ENCODE data around the gene EHMT1. TPM values are rescaled to one million over a fixed set of nuclear protein-coding genes. Genes with fewer than 3 reads are reported as not detected.

Gene EHMT1
- total and polyA plus RNA-seq, 4 experiments from 2014 or later, result 6.7 to 118 (median 67.5) TPM

DNA sequence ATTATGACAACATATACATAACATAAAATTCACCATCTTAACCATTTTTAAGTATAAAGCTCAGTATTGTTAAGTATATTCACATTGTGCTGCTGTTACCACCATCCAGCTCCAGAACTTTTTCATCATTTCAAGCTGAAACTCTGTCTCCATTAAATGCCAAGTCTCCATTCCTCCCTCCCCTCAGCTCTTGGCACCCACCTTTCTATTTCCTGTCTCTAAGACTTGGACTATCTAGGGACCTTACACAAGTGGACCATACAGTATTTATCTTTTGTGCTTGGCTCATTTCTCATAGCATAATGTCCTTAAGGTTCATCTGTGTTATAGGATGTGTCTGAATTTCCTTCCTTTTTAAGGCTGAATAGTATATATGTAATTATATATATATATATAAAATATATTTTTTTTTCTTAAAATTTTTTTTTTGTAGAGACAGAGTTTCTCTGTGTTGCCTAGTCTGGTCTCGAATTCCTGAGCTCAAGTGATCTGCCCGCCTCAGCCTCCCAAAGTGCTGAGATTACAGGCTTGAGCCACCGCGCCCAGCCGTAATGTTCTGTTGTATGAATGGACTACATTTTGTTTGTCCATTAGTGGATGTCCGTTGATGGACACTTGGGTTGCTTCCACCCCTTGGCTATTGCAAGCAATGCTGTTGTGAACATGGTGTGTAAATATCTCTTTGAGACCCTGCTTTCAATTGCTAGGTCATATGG, 72.3 kb downstream of the EHMT1 start:
- H3K4me3 Mint-ChIP-seq, result peak overlapping the region in 1 of 8 donors; percentile 36
- H3K27ac ChIP-seq (ENCODE audit: low read depth, low read length), result no peak overlapping the region

DNA sequence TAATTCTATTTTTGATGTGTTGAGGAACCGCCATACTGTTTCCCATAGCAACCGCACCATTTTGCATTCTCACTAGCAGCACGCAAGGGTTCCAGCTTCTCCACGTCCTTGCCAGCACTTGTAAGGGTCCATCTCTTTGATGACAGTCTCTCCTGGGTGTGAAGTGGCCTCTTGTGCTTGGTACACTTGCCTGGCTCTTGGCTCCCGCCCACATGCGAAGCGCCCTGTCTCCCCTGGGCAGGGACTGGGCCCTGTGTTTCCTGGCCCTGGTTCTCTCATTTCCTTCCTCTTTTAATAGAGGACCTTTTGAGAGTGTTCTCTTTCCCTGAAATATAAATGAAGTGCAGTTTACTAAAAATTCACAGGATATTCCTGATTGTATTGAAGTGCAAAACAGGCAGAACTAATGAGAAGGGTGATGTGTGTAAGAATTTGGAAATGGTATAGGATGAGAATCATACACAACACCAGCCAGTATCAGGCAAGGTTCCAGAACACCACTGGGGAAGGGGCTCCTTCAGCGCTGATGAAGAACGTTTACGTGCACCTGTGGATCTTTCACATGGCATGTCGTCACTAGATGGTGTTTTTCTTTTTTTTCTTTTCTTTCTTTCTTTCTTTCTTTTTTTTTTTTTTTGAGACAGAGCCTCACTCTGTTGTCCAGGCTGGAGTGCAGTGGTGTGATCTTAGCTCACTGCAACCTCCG, 73.0 kb downstream of the EHMT1 start:
- ChIA-PET CTCF (ENCODE audit: partially characterized antibody) (interaction anchor here (0.5 kb wide), 1 partner anchor 30 kb away, joined by 3 read pairs; no protein-coding TSS in a partner anchor), POLR2A (ENCODE audit: partially characterized antibody) (no interaction called here)
- no peaks in the 10 kb centered on the region for H3K27me3 Mint-ChIP-seq
- H3K4me1 ChIP-seq (ENCODE audit: insufficient read depth, low read length), result peaks cover 33% of the 10 kb centered on the region
- H3K4me3 ChIP-seq (ENCODE audit: low read length in 2 of 2), result no peak overlapping the region
- H3K4me1 Mint-ChIP-seq, result peaks cover 43 to 84% (median 64%) of the 10 kb centered on the region in 4 donors
- H3K27ac ChIP-seq (ENCODE audit: low read depth, low read length), result no peak overlapping the region
- no peaks in the 10 kb centered on the region for H3K9me3 ChIP-seq (ENCODE audit: control insufficient read depth in 1 of 2, low read length in 2 of 2)
- H3K9me3 Mint-ChIP-seq, result peaks cover 0 to 2% (median 0%) of the 10 kb centered on the region in 8 donors
- H3K36me3 ChIP-seq (ENCODE audit: insufficient read depth, low read length), result no peaks in the 10 kb centered on the region
- intact Hi-C loops (cut with micrococcal nuclease), result no loop called here
- peaks cover 15 to 20% of the 10 kb centered on the region in 2 donors for H3K36me3 Mint-ChIP-seq
- peak overlapping the region in 1 of 8 donors; percentile 24 for H3K4me3 Mint-ChIP-seq
- no peak for DNase-seq
- H3K27me3 ChIP-seq (ENCODE audit: insufficient read depth, low read length), result no peaks in the 10 kb centered on the region
- peak overlapping the region in 3 of 7 donors; percentile 29 to 71 (median 57) for H3K27ac Mint-ChIP-seq

More for the DNA sequence above, 72.3 kb downstream of the EHMT1 start:
- POLR2A ChIA-PET (ENCODE audit: partially characterized antibody), result no interaction called here
- Mint-ChIP-seq H3K9me3 (peaks cover 0 to 2% (median 0%) of the 10 kb centered on the region in 8 donors), H3K27ac (peak overlapping the region in 2 of 7 donors; percentile 49 to 71), H3K27me3 (no peaks in the 10 kb centered on the region), H3K36me3 (peaks cover 15 to 16% of the 10 kb centered on the region in 2 donors), H3K4me1 (peaks cover 36 to 78% (median 58%) of the 10 kb centered on the region in 4 donors)
- H3K4me3 ChIP-seq (ENCODE audit: low read length in 2 of 2), result no peak overlapping the region
- H3K36me3 ChIP-seq (ENCODE audit: insufficient read depth, low read length), result no peaks in the 10 kb centered on the region
- H3K27me3 ChIP-seq (ENCODE audit: insufficient read depth, low read length), result no peaks in the 10 kb centered on the region
- CTCF ChIA-PET (ENCODE audit: partially characterized antibody), result no interaction called here
- H3K9me3 ChIP-seq (ENCODE audit: control insufficient read depth in 1 of 2, low read length in 2 of 2), result no peaks in the 10 kb centered on the region
- peaks cover 33% of the 10 kb centered on the region for H3K4me1 ChIP-seq (ENCODE audit: insufficient read depth, low read length)
- DNase-seq, result no peak
- intact Hi-C loops (cut with micrococcal nuclease), result no loop called here

DNA sequence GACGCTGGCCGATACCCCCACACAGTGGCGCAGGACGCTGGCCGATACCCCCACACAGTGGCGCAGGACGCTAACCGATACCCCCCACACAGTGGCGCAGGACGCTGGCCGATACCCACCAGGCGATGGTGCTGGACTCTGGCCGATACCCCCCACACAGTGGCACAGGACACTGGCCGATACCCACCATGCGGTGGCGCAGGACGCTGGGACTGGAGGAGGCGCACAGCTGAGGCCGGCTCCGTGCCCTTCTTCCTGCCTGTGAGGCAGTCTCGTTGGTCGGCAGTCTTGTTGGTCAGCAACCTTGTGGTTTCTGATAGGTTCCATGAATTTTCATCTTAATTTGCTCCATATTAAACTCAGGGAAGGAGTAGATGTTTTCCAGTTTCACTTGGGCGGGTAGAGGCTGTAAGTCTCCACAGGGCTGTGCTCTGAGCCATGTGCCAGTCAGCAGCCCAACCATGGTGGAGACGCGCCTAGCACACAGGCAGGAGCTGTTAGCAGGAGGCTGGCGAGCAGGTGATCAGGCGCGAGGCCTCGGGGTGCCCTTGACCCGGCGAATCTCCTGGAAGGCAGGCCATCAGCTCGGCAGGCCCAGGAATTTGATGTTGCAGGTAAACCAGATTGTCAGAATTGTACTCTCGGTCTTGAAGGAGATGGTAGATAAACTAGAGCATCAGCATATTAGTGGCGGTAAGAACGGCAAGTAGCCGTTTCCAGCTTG, 75.6 kb downstream of the EHMT1 start:
- Histone ChIP-seq H3K27me3 (ENCODE audit: insufficient read depth, low read length) (no peaks in the 10 kb centered on the region), H3K4me3 (ENCODE audit: low read length in 2 of 2) (no peak overlapping the region), H3K27ac (ENCODE audit: low read depth, low read length) (no peak overlapping the region), H3K36me3 (ENCODE audit: insufficient read depth, low read length) (no peaks in the 10 kb centered on the region), H3K9me3 (ENCODE audit: control insufficient read depth in 1 of 2, low read length in 2 of 2) (no peaks in the 10 kb centered on the region), H3K4me1 (ENCODE audit: insufficient read depth, low read length) (peaks cover 29% of the 10 kb centered on the region)
- no peaks in the 10 kb centered on the region for H3K27me3 Mint-ChIP-seq
- ChIA-PET POLR2A (ENCODE audit: partially characterized antibody) (no interaction called here), CTCF (ENCODE audit: partially characterized antibody) (no interaction called here)
- peak overlapping the region in 3 of 7 donors; percentile 17 to 53 (median 43) for H3K27ac Mint-ChIP-seq
- H3K9me3 Mint-ChIP-seq, result peaks cover 0 to 2% (median 0%) of the 10 kb centered on the region in 8 donors
- H3K4me3 Mint-ChIP-seq, result no peak overlapping the region
- no peak for DNase-seq
- peaks cover 9 to 20% of the 10 kb centered on the region in 2 donors for H3K36me3 Mint-ChIP-seq
- intact Hi-C loops (cut with micrococcal nuclease), result no loop called here
- H3K4me1 Mint-ChIP-seq, result peaks cover 40 to 82% (median 61%) of the 10 kb centered on the region in 4 donors

GRCh38 chr9:137694962-137695875, 76.4 kb downstream of the EHMT1 start:
- intact Hi-C loops (cut with micrococcal nuclease), result no loop called here
- Mint-ChIP-seq H3K27ac (peak overlapping the region in 2 of 7 donors; percentile 32 to 43), H3K9me3 (no peaks in the 10 kb centered on the region), H3K27me3 (no peaks in the 10 kb centered on the region), H3K4me3 (no peak overlapping the region), H3K4me1 (peaks cover 36 to 76% (median 53%) of the 10 kb centered on the region in 4 donors), H3K36me3 (peaks cover 9 to 18% of the 10 kb centered on the region in 2 donors)
- no peak overlapping the region for H3K4me3 ChIP-seq (ENCODE audit: low read length in 2 of 2)
- no peak overlapping the region for H3K27ac ChIP-seq (ENCODE audit: low read depth, low read length)
- no peaks in the 10 kb centered on the region for H3K27me3 ChIP-seq (ENCODE audit: insufficient read depth, low read length)
- no peak for DNase-seq
- no peaks in the 10 kb centered on the region for H3K9me3 ChIP-seq (ENCODE audit: control insufficient read depth in 1 of 2, low read length in 2 of 2)
- ChIA-PET POLR2A (ENCODE audit: partially characterized antibody) (no interaction called here), CTCF (ENCODE audit: partially characterized antibody) (no interaction called here)
- peaks cover 29% of the 10 kb centered on the region for H3K4me1 ChIP-seq (ENCODE audit: insufficient read depth, low read length)
- no peaks in the 10 kb centered on the region for H3K36me3 ChIP-seq (ENCODE audit: insufficient read depth, low read length)

GRCh38 chr9:137696136-137696925, 77.5 kb downstream of the EHMT1 start:
- no peaks in the 10 kb centered on the region for H3K9me3 ChIP-seq (ENCODE audit: control insufficient read depth in 1 of 2, low read length in 2 of 2)
- no peaks in the 10 kb centered on the region for H3K27me3 ChIP-seq (ENCODE audit: insufficient read depth, low read length)
- ChIA-PET POLR2A (ENCODE audit: partially characterized antibody) (no interaction called here), CTCF (ENCODE audit: partially characterized antibody) (interaction anchor here (1.5 kb wide), 1 partner anchor 23 kb away, joined by 3 read pairs; no protein-coding TSS in a partner anchor)
- H3K4me1 ChIP-seq (ENCODE audit: insufficient read depth, low read length), result peaks cover 23% of the 10 kb centered on the region
- H3K4me3 ChIP-seq (ENCODE audit: low read length in 2 of 2), result no peak overlapping the region
- Mint-ChIP-seq H3K27ac (peak overlapping the region in 5 of 7 donors; percentile 27 to 87 (median 42)), H3K27me3 (no peaks in the 10 kb centered on the region), H3K9me3 (peaks cover 0 to 7% (median 2%) of the 10 kb centered on the region in 8 donors), H3K4me1 (peaks cover 34 to 73% (median 50%) of the 10 kb centered on the region in 4 donors), H3K4me3 (no peak overlapping the region), H3K36me3 (peaks cover 16 to 21% of the 10 kb centered on the region in 2 donors)
- DNase-seq, result no peak
- H3K36me3 ChIP-seq (ENCODE audit: insufficient read depth, low read length), result no peaks in the 10 kb centered on the region
- no peak overlapping the region for H3K27ac ChIP-seq (ENCODE audit: low read depth, low read length)
- intact Hi-C loops (cut with micrococcal nuclease), result no loop called here

DNA sequence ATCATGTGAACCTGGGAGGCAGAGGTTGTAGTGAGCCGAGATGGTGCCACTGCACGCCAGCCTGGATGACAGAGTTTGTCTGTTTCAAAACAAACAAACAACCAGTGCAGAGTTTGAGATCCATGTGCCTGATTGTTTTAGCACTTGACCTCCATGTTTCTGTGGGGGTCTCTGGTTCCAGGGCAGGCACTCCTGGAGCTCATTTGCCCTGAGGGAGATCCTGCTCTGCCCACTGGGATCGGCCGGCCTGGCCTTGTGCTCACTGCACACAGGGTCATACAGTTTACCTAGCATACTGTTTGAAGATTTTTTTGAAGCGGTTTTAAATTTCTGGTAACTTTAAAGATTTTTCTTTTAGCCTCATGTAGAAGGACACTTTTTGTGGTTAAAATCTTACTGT, 78.4 kb downstream of the EHMT1 start:
- Mint-ChIP-seq H3K36me3 (peaks cover 19 to 22% of the 10 kb centered on the region in 2 donors), H3K4me1 (peaks cover 28 to 66% (median 43%) of the 10 kb centered on the region in 4 donors), H3K4me3 (no peak overlapping the region), H3K27me3 (no peaks in the 10 kb centered on the region), H3K27ac (peak overlapping the region in 1 of 7 donors; percentile 35), H3K9me3 (peaks cover 0 to 10% (median 2%) of the 10 kb centered on the region in 8 donors)
- peaks cover 0 to under 1% of the 10 kb centered on the region in 2 donors for H3K9me3 ChIP-seq (ENCODE audit: control insufficient read depth in 1 of 2, low read length in 2 of 2)
- CTCF ChIA-PET (ENCODE audit: partially characterized antibody), result interaction anchor here (1.5 kb wide), 1 partner anchor 24 kb away, joined by 3 read pairs; no protein-coding TSS in a partner anchor
- no peaks in the 10 kb centered on the region for H3K27me3 ChIP-seq (ENCODE audit: insufficient read depth, low read length)
- intact Hi-C loops (cut with micrococcal nuclease), result no loop called here
- POLR2A ChIA-PET (ENCODE audit: partially characterized antibody), result no interaction called here
- DNase-seq, result no peak
- no peaks in the 10 kb centered on the region for H3K36me3 ChIP-seq (ENCODE audit: insufficient read depth, low read length)
- no peak overlapping the region for H3K27ac ChIP-seq (ENCODE audit: low read depth, low read length)
- H3K4me3 ChIP-seq (ENCODE audit: low read length in 2 of 2), result no peak overlapping the region
- H3K4me1 ChIP-seq (ENCODE audit: insufficient read depth, low read length), result peaks cover 16% of the 10 kb centered on the region

Measured in CD4-positive, alpha-beta memory T cell (primary cell).